ENCODE data around the gene SERPINI1.
A peak's percentile ranks its signal among the peaks of the same experiment; 100 is the strongest.

SERPINI1 gene

DNA sequence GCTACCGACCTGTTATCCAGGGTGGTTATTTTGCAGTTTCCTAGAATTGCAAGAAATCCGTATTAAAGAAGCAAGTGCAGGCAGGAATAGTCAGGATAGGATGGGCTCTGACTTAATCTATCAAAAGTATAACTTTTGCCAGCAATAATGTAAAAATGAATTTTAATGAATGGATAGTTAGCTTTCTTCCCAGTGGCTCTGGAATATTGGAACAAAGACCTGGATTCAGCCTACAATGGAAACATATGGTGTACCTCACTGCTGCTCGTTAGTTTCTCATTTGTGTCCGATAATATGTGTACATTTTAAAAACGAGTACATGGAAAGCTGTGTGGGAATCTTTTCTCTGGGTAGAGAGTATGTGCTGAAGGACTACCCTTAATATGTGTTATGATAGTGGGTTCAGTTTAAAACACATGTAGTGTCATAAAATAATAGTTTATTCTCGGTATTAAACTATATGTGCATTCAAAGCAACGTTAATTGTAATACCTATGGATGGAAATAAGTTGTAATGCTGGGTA, 805 bp downstream of the SERPINI1 start:
- DNase-seq: no peak

DNA sequence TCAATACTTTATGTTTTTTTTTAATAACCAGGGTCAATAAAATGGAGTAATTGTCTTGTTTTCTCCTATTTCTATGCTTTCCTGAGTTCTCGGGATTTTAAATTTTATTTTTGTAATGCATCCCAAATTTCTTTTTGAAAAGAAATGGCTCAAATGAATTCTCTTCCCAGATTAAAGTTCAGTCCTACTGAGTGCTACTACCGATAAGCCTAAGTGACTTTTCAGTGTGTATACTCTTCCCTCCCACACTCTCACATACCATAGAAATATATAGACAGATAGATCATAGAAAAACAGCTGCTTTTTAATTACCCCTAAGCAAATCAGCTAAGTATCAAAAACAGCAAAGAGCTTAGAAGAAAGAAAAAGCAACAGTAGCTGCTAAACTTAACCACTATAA, 1.5 kb downstream of the SERPINI1 start:
- DNase-seq: no peak

GRCh38 chr3:167738037-167738436, 2.5 kb downstream of the SERPINI1 start:
- no peak for DNase-seq

DNA sequence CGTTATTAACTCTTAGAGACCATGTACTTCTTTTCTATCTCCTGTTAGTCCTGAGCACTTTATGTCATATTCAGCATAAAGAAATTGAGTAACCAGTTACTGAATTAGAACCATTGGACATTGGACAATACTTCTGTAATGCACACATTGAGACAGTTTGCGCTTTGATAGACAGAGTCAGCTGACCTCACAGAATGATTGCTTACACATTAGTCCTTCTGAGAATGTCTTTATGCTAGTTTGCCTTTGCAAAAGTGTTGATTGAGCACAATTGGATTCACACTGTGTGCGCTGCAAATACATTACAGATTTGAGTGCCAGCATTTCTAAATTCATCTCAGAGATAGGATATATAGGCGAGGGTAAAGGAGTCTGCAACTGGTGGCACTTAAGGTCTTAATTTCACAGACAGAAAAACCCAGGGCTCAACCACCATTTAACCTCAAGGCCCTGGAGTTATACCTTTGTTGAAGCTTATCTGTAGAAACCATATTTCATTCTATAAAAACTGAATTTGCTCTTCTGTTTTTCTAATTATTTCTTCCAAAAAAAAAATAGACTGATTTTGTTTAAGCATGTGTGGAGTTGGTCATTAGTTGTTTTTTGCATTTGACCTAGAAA, 3.8 kb downstream of the SERPINI1 start:
- DNase-seq: no peak

DNA sequence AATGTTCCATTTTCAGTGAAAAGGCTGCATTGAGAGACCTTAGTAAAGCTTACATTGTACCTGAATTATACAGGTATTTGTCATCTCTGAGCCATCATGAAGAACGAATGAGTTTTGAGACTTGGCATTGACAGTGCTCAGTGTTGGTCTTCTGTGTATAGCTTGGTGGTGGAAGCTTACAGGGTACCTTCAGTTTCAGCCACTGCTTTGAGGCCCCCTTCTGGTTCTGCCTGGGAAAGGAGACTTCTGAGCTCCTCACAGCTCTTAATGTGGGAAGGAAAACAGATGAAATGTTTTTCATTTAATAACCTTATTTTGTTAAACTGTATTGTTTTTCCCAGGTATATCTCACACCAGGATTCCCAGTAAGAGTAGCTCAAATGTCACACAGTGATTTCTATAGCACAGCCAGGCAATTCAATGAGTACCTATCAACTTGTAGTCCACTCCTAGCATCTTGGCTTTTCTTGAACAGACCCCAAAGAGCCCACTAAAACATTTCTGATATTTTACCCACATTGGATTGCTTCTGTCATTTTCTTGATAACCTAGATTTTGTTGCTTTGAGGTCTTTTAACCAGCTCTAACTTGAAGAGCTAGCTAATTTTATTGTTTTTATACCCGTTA, 5.6 kb downstream of the SERPINI1 start:
- DNase-seq: peak; percentile 8

DNA sequence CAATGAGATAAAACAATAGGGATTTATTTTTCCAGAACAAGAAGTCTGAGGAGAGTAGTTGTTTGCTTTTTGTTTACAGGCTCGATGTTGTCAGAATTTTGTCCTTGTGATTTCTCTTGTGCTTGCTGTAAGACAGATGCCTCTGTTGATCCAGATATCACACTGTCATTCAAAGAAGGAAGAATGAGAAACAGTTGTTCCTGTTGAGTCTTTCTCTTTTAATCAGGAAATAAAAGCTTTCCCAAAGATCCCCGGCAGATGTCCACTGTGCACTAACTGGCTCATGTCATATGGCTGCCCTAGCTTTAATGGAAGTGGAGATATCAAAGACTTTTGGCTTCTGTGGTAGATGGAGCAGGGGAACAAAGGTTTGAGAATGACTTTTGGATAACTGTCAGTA, 6.8 kb downstream of the SERPINI1 start:
- DNase-seq: no peak

DNA sequence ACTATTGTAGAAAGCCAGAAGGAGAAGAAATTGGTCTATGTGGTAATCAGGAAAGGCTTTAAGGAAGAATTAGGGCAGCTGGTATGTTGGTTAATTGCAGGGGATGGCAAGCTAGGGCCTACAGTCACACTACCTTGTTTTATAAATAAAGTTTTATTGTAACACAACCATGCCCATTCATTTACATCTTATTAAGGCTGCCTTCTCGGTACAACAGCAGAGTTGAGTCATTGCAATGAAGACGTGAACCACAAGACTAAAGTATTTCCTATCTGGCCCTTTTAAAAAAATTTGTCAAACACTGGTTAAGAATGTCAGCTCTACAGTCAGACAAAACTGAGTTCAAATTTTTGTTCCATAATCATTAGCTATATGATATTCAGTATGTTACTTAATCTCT, 8.3 kb downstream of the SERPINI1 start:
- DNase-seq: no peak

DNA sequence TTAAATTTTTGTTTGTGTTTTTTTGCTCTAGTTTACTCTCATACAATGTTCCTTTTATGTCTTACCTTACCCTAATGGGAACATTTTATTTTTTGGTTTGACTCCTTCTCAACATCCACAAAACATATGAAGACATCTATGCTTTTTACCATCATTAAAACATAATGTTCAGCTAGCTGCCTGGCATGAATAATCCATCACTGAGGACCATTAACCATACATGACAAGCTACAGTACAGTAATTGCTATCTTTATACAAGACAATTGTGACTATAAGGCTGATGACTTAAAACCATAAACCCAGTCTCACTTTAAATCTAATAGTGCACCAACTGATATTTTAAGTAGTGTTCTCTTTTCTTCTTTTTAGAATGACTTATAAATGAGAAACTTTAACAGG, 13.7 kb downstream of the SERPINI1 start:
- DNase-seq: no peak

DNA sequence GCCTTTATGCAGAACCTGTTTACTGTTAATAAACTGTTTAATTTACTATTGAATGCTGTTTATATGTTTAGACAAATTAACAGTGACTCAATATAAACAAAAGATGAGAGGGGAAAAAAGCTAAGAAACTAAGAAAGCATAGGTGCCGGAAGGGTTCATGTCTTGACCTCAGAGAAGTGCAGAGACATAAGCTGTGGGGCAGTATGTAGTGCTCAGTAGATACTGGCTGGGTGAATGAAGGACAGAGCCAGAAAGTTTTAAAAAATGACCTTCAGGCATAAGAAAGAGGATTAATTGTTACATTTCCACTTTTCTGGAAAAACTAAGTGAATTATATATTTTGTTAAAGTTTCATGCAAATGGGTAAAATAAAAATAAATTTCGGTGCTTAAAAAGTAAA, 14.2 kb downstream of the SERPINI1 start:
- no peak for DNase-seq

DNA sequence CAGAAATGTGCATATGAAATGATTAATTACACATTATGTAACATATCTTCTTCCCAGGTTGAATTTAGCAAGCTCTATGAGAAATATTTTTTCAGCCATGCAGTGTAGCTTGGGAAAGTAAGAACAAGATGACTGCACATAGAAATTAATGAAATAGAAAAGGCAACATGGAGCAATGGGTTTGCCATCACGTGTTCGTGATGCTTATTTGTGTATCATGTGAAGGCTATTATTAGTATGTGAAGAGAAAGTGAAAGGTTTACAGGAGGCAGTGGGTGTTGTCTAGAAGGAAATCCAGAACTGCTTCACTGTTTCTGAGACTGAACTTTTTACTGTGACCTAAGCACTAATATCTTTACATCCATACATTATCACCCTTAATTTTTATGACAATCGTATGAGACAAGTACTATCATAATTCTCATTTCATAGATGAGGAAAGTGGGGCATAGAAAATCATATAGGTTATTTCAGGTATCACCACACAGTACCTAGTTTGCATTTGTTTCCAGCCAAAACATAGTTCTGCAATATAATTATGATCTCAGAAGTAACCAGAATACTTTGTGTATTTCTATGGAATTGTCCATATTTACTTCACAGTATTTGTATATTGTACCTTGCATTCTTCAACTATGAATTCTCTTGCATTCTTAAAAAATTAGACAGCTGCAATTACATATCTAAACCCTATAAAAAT, 14.9 kb downstream of the SERPINI1 start:
- no peak for DNase-seq

DNA sequence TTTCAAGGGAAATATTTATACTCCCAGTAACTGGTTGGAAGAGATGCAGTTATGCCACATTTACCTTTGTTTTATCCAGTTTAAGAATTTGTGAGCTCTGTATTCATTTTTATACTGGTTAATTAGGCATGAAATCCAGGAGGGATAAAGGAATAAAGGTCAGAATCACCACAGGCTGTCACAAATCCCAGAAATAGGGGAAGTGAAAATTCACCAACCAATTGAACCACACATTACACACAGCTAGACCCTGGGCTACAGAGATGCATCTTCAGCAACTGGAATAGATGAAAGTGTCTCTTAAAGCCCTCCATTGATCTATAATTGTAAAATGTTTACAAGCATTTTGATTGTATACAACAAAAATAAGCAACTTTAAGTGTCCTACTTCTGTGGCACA, 18.5 kb downstream of the SERPINI1 start:
- DNase-seq: no peak

GRCh38 chr3:167761302-167761701, 25.8 kb downstream of the SERPINI1 start:
- DNase-seq: no peak

DNA sequence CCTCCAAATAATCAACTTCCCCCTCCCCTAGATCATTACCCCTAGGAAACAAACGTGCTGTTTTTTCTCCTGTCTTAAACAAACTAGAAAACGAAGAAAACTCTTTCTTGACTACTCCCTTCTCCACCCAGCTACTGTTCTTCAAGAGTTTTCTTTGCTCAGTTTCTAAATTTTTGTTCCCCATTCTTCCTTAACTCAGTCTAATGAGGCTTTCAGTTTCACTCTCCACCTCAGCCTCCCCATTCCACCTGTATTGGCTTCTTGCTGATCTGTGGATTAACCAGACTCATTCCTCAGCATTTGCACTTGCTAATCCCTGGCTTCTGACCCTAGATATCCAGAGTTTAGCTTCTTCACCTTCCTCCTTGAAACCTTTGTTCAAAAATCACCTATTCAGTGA, 26.8 kb downstream of the SERPINI1 start:
- DNase-seq: no peak

- no peak for DNase-seq
These were observed 37.5 kb downstream of the SERPINI1 start for GRCh38 chr3:167772992-167773391.

- no peak for DNase-seq
These were observed 38.1 kb downstream of the SERPINI1 start for GRCh38 chr3:167773584-167773983.

DNA sequence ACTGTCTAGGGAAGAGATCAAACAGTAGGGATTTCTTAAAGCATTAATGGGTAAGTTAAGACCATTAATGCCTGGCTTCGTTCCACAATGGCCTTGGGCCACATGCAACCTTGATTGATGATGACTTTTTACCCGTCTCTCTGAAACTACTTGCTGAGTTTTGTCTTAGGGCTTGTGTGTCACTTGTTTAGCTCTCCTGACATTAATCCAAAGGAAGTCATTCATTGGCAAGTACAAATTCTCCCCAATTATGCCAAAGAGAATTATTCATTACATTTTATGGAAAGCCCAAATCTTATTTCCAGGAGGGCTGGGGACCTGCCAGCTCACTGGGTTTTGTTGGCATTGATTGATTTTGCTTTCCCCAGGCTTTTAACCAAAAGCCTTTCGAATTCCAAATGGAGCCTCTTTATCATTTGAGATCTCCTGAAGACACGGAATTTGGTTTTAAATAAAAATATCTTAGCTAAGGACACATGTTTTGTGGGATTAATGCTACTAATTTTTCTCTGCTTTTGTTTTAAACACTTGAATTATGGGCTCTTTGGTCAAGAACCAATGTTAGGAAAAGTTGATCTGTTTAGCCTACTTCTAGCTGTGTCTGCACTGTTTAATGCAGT, 40.7 kb downstream of the SERPINI1 start:
- DNase-seq: no peak

DNA sequence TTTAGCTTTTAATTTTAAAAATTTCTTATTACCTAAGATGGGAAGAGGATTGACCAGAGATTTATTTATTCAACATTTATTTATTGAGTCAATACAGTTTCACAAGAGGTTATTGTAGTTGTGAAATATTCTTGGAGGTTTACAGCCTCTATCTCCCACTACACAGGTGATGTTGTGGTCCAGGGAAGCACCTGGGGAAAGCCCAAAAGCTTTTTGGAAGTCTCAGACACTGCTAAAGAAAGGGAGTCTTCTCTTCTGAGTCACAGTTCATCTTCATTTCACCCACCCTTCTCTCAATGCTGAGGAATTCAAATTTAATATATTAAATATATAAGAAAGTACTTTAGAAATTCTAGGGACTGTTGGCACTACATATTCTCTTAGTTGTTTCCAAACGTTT, 41.8 kb downstream of the SERPINI1 start:
- no peak for DNase-seq

GRCh38 chr3:167780214-167780883, 44.8 kb downstream of the SERPINI1 start:
- DNase-seq: no peak

DNA sequence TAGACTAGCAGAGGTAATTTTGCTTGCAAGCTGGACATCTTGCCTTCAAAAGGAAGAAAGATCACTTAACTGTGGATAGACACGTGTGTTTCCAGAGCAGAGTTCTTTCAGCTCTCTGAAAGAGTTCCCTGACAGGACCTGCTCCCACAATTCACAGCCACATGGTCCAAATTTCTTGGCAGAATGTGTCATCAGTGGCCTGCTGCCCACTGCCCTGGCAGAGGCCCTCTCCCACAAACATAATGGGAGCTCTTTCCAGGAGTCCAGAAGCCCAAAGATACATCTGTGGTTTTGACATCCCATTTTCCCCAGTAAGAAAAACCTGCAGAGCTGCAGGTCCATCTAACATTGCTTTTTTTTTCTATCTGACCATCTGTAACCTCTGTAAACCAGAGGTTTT, 48.3 kb downstream of the SERPINI1 start:
- DNase-seq: no peak

- no peak for DNase-seq
These were observed 50.3 kb downstream of the SERPINI1 start for GRCh38 chr3:167785790-167786189.

- DNase-seq: no peak
These were observed 51.9 kb downstream of the SERPINI1 start for GRCh38 chr3:167787440-167787839.

- no peak for DNase-seq
These were observed 62.9 kb downstream of the SERPINI1 start for GRCh38 chr3:167798443-167798842.

DNA sequence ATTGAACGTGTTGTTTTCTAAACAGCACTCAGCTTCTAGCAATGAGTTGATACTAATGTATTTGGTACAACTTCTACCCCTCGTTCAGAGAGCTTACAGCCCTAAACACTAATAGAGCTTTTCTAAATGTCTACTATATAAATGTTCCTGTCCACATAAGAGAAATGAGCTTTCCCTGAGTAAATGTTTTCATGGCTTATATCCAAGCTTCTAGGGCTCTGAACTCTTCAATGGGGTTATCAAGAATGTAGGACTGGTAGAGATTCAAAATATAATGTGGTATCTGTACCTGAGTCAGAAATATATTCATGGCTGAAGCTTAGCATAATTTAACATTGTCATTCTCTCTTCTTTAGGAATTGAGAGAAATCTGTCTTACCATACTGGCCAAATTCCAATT, 73.4 kb downstream of the SERPINI1 start:
- no peak for DNase-seq
